NCI-H2107 treated with DMSO at 0.1 percent for 48 hours (cell line): Measurements from ENCODE around the gene OPHN1.

Source experiments
- DNase-seq: peaks from one replicate; lab custom pipeline; 2025; ENCODE audit not compliant: unreplicated experiment; lab: John Stamatoyannopoulos, UW

OPHN1 gene

GRCh38 chrX:68183612-68184214 is 249.6 kb downstream of the OPHN1 start:
- no peak for DNase-seq

- no peak for DNase-seq
These were observed 252.7 kb downstream of the OPHN1 start for GRCh38 chrX:68180579-68180978.

GRCh38 chrX:68179355-68179754 is 253.9 kb downstream of the OPHN1 start:
- DNase-seq, result no peak

GRCh38 chrX:68177542-68177941 is 255.8 kb downstream of the OPHN1 start:
- DNase-seq, result no peak

GRCh38 chrX:68175562-68175961 is 257.7 kb downstream of the OPHN1 start:
- DNase-seq, result no peak

- DNase-seq, result no peak
These were observed 269.9 kb downstream of the OPHN1 start for GRCh38 chrX:68163441-68163840.

GRCh38 chrX:68147848-68148247 is 285.4 kb downstream of the OPHN1 start:
- DNase-seq, result no peak

- DNase-seq, result no peak
These were observed 287.2 kb downstream of the OPHN1 start for GRCh38 chrX:68146054-68146453.

- DNase-seq, result no peak
These were observed 293.5 kb downstream of the OPHN1 start for GRCh38 chrX:68139791-68140190.

GRCh38 chrX:68133181-68133580 is 300.1 kb downstream of the OPHN1 start:
- DNase-seq, result no peak

GRCh38 chrX:68132749-68133148 is 300.5 kb downstream of the OPHN1 start:
- DNase-seq, result no peak

- no peak for DNase-seq
These were observed 311.5 kb downstream of the OPHN1 start for GRCh38 chrX:68121835-68122234.

GRCh38 chrX:68121371-68121770 is 311.9 kb downstream of the OPHN1 start:
- DNase-seq, result no peak

- no peak for DNase-seq
These were observed 317.9 kb downstream of the OPHN1 start for GRCh38 chrX:68115371-68115770.

GRCh38 chrX:68114573-68115129 is 318.6 kb downstream of the OPHN1 start:
- DNase-seq, result no peak

- no peak for DNase-seq
These were observed 319.3 kb downstream of the OPHN1 start for GRCh38 chrX:68113837-68114572.

GRCh38 chrX:68112321-68112720 is 321.0 kb downstream of the OPHN1 start:
- no peak for DNase-seq

GRCh38 chrX:68109162-68109561 is 324.1 kb downstream of the OPHN1 start:
- DNase-seq, result no peak

GRCh38 chrX:68098431-68098830 is 334.9 kb downstream of the OPHN1 start:
- no peak for DNase-seq

GRCh38 chrX:68090266-68090665 is 343.0 kb downstream of the OPHN1 start:
- no peak for DNase-seq

- no peak for DNase-seq
These were observed 345.8 kb downstream of the OPHN1 start for GRCh38 chrX:68087526-68087925.

- no peak for DNase-seq
These were observed 346.6 kb downstream of the OPHN1 start for GRCh38 chrX:68086709-68087108.

- no peak for DNase-seq
These were observed 348.5 kb downstream of the OPHN1 start for GRCh38 chrX:68084765-68085164.
